CD4-positive, alpha-beta T cell treated with Interleukin-15 for 4 hours (primary cell): ENCODE results near the gene TRMT11.
"Not testable (repeated sequence)": the region's sequence is repeated elsewhere in the genome, so short reads cannot be mapped to it uniquely, and the experiment has no call there.

Experiments used
- DNase-seq: peaks from one replicate; pipeline ENCODE4 v3.0.0-alpha.2; 2020; ENCODE audit warnings: low spot score

The TRMT11 gene

GRCh38 chr6:125986301-125987025 is at the start of gene TRMT11:
Gene TRMT11, plus strand, starts transcription at chr6:125986540. Its CDS starts 11 bp downstream, at chr6:125986551.
- DNase-seq, result peak; percentile 82

GRCh38 chr6:125939026-125939425 is 47.3 kb upstream of the TRMT11 start:
- DNase-seq, result no peak

GRCh38 chr6:125939791-125940190 is 46.5 kb upstream of the TRMT11 start:
- DNase-seq, result no peak

- DNase-seq, result no peak
These were observed 45.9 kb upstream of the TRMT11 start for GRCh38 chr6:125940247-125941041.

- DNase-seq, result no peak
These were observed 43.4 kb upstream of the TRMT11 start for GRCh38 chr6:125942672-125943527.

GRCh38 chr6:125943528-125944433 is 42.6 kb upstream of the TRMT11 start:
- DNase-seq, result no peak

GRCh38 chr6:125944434-125944816 is 41.9 kb upstream of the TRMT11 start:
- DNase-seq, result no peak

GRCh38 chr6:125944896-125945295 is 41.4 kb upstream of the TRMT11 start:
- DNase-seq, result no peak

- DNase-seq, result no peak
These were observed 40.8 kb upstream of the TRMT11 start for GRCh38 chr6:125945378-125946141.

- DNase-seq, result no peak
These were observed 38.7 kb upstream of the TRMT11 start for GRCh38 chr6:125947615-125948014.

- DNase-seq, result no peak
These were observed 37.9 kb upstream of the TRMT11 start for GRCh38 chr6:125948455-125948854.

GRCh38 chr6:125949069-125949468 is 37.3 kb upstream of the TRMT11 start:
- DNase-seq, result no peak

GRCh38 chr6:125950293-125950692 is 36.0 kb upstream of the TRMT11 start:
- no peak for DNase-seq

GRCh38 chr6:125950716-125951115 is 35.6 kb upstream of the TRMT11 start:
- not testable (repeated sequence) for DNase-seq

GRCh38 chr6:125951323-125951722 is 35.0 kb upstream of the TRMT11 start:
- no peak for DNase-seq

GRCh38 chr6:125952764-125953501 is 33.4 kb upstream of the TRMT11 start:
- DNase-seq, result no peak

- DNase-seq, result no peak
These were observed 32.9 kb upstream of the TRMT11 start for GRCh38 chr6:125953502-125953875.

- no peak for DNase-seq
These were observed 31.5 kb upstream of the TRMT11 start for GRCh38 chr6:125954735-125955339.

GRCh38 chr6:125955973-125956372 is 30.4 kb upstream of the TRMT11 start:
- DNase-seq, result no peak
